GM06990 (cell line): ENCODE results near the gene HBA1.
"Not testable (repeated sequence)": the region's sequence is repeated elsewhere in the genome, so short reads cannot be mapped to it uniquely, and the experiment has no call there.

Experiments
- DNase-seq: peaks from one replicate; pipeline ENCODE4 v3.0.0-alpha.2; 2011; ENCODE audit not compliant: insufficient read length; ENCODE audit errors: extremely low read depth
- H3K27me3 ChIP-seq: replicated peaks from 2 replicates; pipeline ENCODE4 v1.6.0; 2011; ENCODE audit warnings: low read length; ENCODE audit not compliant: control insufficient read depth, insufficient read depth
- H3K36me3 ChIP-seq: 2 replicates; pipeline ENCODE4 v1.5.1; 2011; ENCODE audit warnings: low read length; ENCODE audit not compliant: control insufficient read depth, insufficient read depth
- H3K4me3 ChIP-seq: replicated peaks from 2 replicates; pipeline ENCODE4 v1.5.1; 2011; ENCODE audit warnings: low read depth, mild to moderate bottlenecking, control low read depth, low read length
- CTCF ChIP-seq: IDR thresholded peaks from 2 replicates; pipeline ENCODE4 v1.5.1; 2011; ENCODE audit warnings: low read length, control low read depth, mild to moderate bottlenecking, inconsistent platforms; ENCODE audit not compliant: insufficient read depth, poor library complexity, severe bottlenecking

Gene HBA1

GRCh38 chr16:194516-194915 is 18.0 kb downstream of the HBA1 start:
- no peak for TF ChIP-seq CTCF
- Histone ChIP-seq H3K4me3 (no peak overlapping the region), H3K27me3 (no peaks in the 10 kb centered on the region), H3K36me3 (peaks cover 32% of the 10 kb centered on the region)
- DNase-seq, result no peak

- Histone ChIP-seq H3K36me3 (peaks cover 22% of the 10 kb centered on the region), H3K27me3 (no peaks in the 10 kb centered on the region), H3K4me3 (no peak overlapping the region)
- no peak for DNase-seq
- no peak for TF ChIP-seq CTCF
Measured at GRCh38 chr16:200388-200787, 23.9 kb downstream of the HBA1 start.

GRCh38 chr16:203246-203645 is 26.8 kb downstream of the HBA1 start:
- Histone ChIP-seq H3K27me3 (no peaks in the 10 kb centered on the region), H3K4me3 (no peak overlapping the region), H3K36me3 (peaks cover 21% of the 10 kb centered on the region)
- TF ChIP-seq CTCF, result no peak
- no peak for DNase-seq

GRCh38 chr16:204046-204445 is 27.6 kb downstream of the HBA1 start:
- peaks cover 19% of the 10 kb centered on the region for H3K36me3 ChIP-seq
- not testable (repeated sequence) for DNase-seq, H3K27me3 ChIP-seq, H3K4me3 ChIP-seq

GRCh38 chr16:209359-209758 is 32.9 kb downstream of the HBA1 start:
- H3K4me3 ChIP-seq, DNase-seq, H3K27me3 ChIP-seq: not testable (repeated sequence)
- H3K36me3 ChIP-seq, result peaks cover 21% of the 10 kb centered on the region

- not testable (repeated sequence) for H3K27me3 ChIP-seq, DNase-seq, H3K4me3 ChIP-seq
- peaks cover 15% of the 10 kb centered on the region for H3K36me3 ChIP-seq
Measured at GRCh38 chr16:211631-212180, 35.2 kb downstream of the HBA1 start.

GRCh38 chr16:212999-213398 is 36.5 kb downstream of the HBA1 start:
- H3K27me3 ChIP-seq, result no peaks in the 10 kb centered on the region
- H3K4me3 ChIP-seq, result no peak overlapping the region
- peaks cover 14% of the 10 kb centered on the region for H3K36me3 ChIP-seq
- TF ChIP-seq CTCF, result no peak
- no peak for DNase-seq
